Measurements from ENCODE around the gene MYOG.

DNA sequence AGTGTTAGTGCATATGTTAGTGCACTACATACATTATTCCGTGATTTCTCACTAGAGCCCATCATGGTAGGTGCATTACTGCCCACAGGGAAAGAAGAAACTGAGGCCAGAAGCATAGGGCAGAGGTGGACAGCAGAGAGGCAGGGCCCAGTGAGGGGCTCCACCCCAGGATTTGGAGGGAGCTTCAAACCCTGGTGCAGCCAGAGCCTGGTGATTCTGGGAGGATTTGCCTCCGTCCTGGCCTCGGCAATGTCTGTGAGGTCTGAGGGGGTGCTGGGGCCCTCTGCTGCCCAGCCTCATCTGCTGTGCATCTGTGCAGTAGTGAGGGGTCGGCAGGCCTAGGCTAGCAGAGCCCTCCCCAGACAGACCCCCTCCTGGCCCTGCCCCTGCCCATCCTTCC lies 36.7 kb downstream of the MYOG start:
- TF ChIP-seq, protein P1, sequence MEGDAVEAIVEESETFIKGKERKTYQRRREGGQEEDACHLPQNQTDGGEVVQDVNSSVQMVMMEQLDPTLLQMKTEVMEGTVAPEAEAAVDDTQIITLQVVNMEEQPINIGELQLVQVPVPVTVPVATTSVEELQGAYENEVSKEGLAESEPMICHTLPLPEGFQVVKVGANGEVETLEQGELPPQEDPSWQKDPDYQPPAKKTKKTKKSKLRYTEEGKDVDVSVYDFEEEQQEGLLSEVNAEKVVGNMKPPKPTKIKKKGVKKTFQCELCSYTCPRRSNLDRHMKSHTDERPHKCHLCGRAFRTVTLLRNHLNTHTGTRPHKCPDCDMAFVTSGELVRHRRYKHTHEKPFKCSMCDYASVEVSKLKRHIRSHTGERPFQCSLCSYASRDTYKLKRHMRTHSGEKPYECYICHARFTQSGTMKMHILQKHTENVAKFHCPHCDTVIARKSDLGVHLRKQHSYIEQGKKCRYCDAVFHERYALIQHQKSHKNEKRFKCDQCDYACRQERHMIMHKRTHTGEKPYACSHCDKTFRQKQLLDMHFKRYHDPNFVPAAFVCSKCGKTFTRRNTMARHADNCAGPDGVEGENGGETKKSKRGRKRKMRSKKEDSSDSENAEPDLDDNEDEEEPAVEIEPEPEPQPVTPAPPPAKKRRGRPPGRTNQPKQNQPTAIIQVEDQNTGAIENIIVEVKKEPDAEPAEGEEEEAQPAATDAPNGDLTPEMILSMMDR (IDR thresholded peaks at IDR 0.05): no peak
- TF ChIP-seq POLR2A (IDR thresholded peaks at IDR 0.05) (no peak), POLR2AphosphoS5 (IDR thresholded peaks at IDR 0.05) (no peak)
